GM21423 (cell line): ENCODE results near the gene SOCS1.

ENCODE experiments used
- ATAC-seq: cut with Tn5 transposase; IDR thresholded peaks from one replicate; pipeline ENCODE4 v1.9.1; 2021; ENCODE audit warnings: mild to moderate bottlenecking, moderate library complexity; ENCODE audit not compliant: unreplicated experiment

Gene SOCS1

GRCh38 chr16:11263737-11264136 lies 7.7 kb upstream of the SOCS1 start:
- ATAC-seq: no peak

- ATAC-seq: no peak
Observed at GRCh38 chr16:11262915-11263314, 6.9 kb upstream of the SOCS1 start.

- no peak for ATAC-seq
Observed at GRCh38 chr16:11260596-11260966, 4.6 kb upstream of the SOCS1 start.

GRCh38 chr16:11259655-11260595 lies 3.9 kb upstream of the SOCS1 start:
- ATAC-seq: no peak

GRCh38 chr16:11258553-11259492 lies 2.8 kb upstream of the SOCS1 start:
- no peak for ATAC-seq

- ATAC-seq: no peak
Observed at GRCh38 chr16:11257131-11257938, 1.3 kb upstream of the SOCS1 start.

GRCh38 chr16:11256661-11257130 lies 692 bp upstream of the SOCS1 start:
- no peak for ATAC-seq

- peak; percentile 1 for ATAC-seq
Observed at GRCh38 chr16:11254913-11255736, 879 bp downstream of the SOCS1 start.

- ATAC-seq: no peak
Observed at GRCh38 chr16:11253995-11254912, 1.8 kb downstream of the SOCS1 start.

GRCh38 chr16:11253009-11253994 lies 2.7 kb downstream of the SOCS1 start:
- ATAC-seq: no peak

- no peak for ATAC-seq
Observed at GRCh38 chr16:11252482-11252931, 3.5 kb downstream of the SOCS1 start.

GRCh38 chr16:11251525-11252481 lies 4.2 kb downstream of the SOCS1 start:
- no peak for ATAC-seq

- ATAC-seq: no peak
Observed at GRCh38 chr16:11250786-11251524, 5.0 kb downstream of the SOCS1 start.

- ATAC-seq: no peak
Observed at GRCh38 chr16:11250091-11250785, 5.8 kb downstream of the SOCS1 start.
